A549 (cell line): Measurements from ENCODE around the gene TMEM35B. TPM values are rescaled to one million over a fixed set of nuclear protein-coding genes. Genes with fewer than 3 reads are reported as not detected.

Source experiments
- ATAC-seq, 2 experiments: fragments of 200-7000 bp in 1 of 2; fragments of >200 bp in 1 of 2; cut with Nextera tagmentation in 1 of 2; cut with Tn5 transposase in 1 of 2; 3 replicates each; pipeline versions ENCODE4 v1.8.0 to v1.9.1; 2018 to 2020; ENCODE audit warnings: mild to moderate bottlenecking in 1 of 2, moderate library complexity in 1 of 2
- CTCF ChIA-PET: fragments of 300-600 bp; sonication (Branson Sonifier 250); formaldehyde crosslinking; extraction: SDS; loops from one replicate; lab custom pipeline; 2021; ENCODE audit warnings: antibody characterized with exemption, inconsistent platforms; lab: Yijun Ruan, JAX
- POLR2A ChIA-PET: fragments of 350-600 bp; formaldehyde crosslinking; extraction: SDS; loops from one replicate; lab custom pipeline; 2021; ENCODE audit warnings: antibody characterized with exemption, inconsistent platforms; lab: Yijun Ruan, JAX
- DNase-seq, 2 experiments: peaks; one replicate each; pipeline versions ENCODE4 v3.0.0 to v3.0.0-alpha.2; 2011 to 2016; ENCODE audit warnings: low read depth in 1 of 2, low spot score in 1 of 2
- FAIRE-seq: peaks from 2 replicates; lab custom pipeline; 2011; peaks lifted over from hg19 to GRCh38; lab: Jason Lieb, UNC
- H3K27ac ChIP-seq, 2 experiments: fragments of >200 bp; sonication (Bioruptor Twin); formaldehyde crosslinking; 3 replicates each; pipeline ENCODE4 v1.5.1; 2016 to 2017
- H3K4me1 ChIP-seq: fragments of >200 bp; sonication (Bioruptor Twin); formaldehyde crosslinking; 3 replicates; pipeline ENCODE4 v1.6.1; 2016
- H3K4me2 ChIP-seq: fragments of >200 bp; sonication (Bioruptor Twin); formaldehyde crosslinking; 3 replicates; pipeline ENCODE4 v1.6.1; 2016
- H3K4me3 ChIP-seq: fragments of >200 bp; sonication (Bioruptor Twin); formaldehyde crosslinking; 3 replicates; pipeline ENCODE4 v1.5.1; 2016
- H3K9me3 ChIP-seq: fragments of >200 bp; sonication (Bioruptor Twin); formaldehyde crosslinking; 3 replicates; pipeline ENCODE4 v1.6.1; 2016
- BHLHE40 ChIP-seq: IDR thresholded peaks from 2 replicates; pipeline ENCODE4 v1.6.1; 2012; ENCODE audit warnings: low read depth, low read length, inconsistent platforms
- CBX2 ChIP-seq: fragments of 200-600 bp; sonication (generic); IDR thresholded peaks from 2 replicates; pipeline ENCODE4 v1.6.1; 2016; ENCODE audit warnings: low read depth, mild to moderate bottlenecking, borderline replicate concordance
- CBX8 ChIP-seq: fragments of 200-600 bp; sonication (generic); IDR thresholded peaks from 2 replicates; pipeline ENCODE4 v1.6.1; 2016
- CEBPB ChIP-seq, 2 experiments: fragments of >200 bp in 1 of 2; sonication (Bioruptor Twin) in 1 of 2; formaldehyde crosslinking in 1 of 2; IDR thresholded peaks; 2 replicates each; pipeline ENCODE4 v1.6.1; 2012 to 2016
- CHD4 ChIP-seq: fragments of 200-600 bp; sonication (generic); IDR thresholded peaks from 2 replicates; pipeline ENCODE4 v1.6.1; 2016; ENCODE audit warnings: antibody characterized with exemption, mild to moderate bottlenecking, borderline replicate concordance
- EHMT2 ChIP-seq: fragments of 200-600 bp; sonication (generic); IDR thresholded peaks from 2 replicates; pipeline ENCODE4 v1.6.1; 2016; ENCODE audit warnings: antibody characterized with exemption, low read depth, mild to moderate bottlenecking, moderate library complexity
- FOSB ChIP-seq: fragments of 250-450 bp; sonication (Bioruptor Pico); IDR thresholded peaks from 2 replicates; pipeline ENCODE4 v1.5.0; 2020; ENCODE audit warnings: mild to moderate bottlenecking, moderate library complexity
- FOSL2 ChIP-seq, 2 experiments: fragments of 450-650 bp in 1 of 2; fragments of >200 bp in 1 of 2; sonication (Bioruptor Twin) in 1 of 2; formaldehyde crosslinking; IDR thresholded peaks; 2 replicates each; pipeline versions ENCODE4 v1.5.0 to v1.6.1; 2016 to 2020; ENCODE audit warnings: mild to moderate bottlenecking in 1 of 2, moderate library complexity in 1 of 2
- FOXS1 ChIP-seq: fragments of 250-450 bp; sonication (Bioruptor Pico); IDR thresholded peaks from 2 replicates; pipeline ENCODE4 v1.5.0; 2020; ENCODE audit warnings: mild to moderate bottlenecking, moderate library complexity
- GATA3 ChIP-seq: IDR thresholded peaks from 2 replicates; pipeline ENCODE4 v1.6.1; 2012; ENCODE audit warnings: borderline replicate concordance
- HDAC2 ChIP-seq: fragments of 200-600 bp; sonication (generic); IDR thresholded peaks from 2 replicates; pipeline ENCODE4 v1.6.1; 2016
- JUN ChIP-seq, 2 experiments: fragments of >200 bp; sonication (Bioruptor Twin); formaldehyde crosslinking; IDR thresholded peaks; 2 replicates in 1 of 2; 3 replicates in 1 of 2; pipeline ENCODE4 v1.6.1; 2016 to 2017
- JUNB ChIP-seq: fragments of >200 bp; sonication (Bioruptor Twin); formaldehyde crosslinking; IDR thresholded peaks from 2 replicates; pipeline ENCODE4 v1.6.1; 2016
- MAFK ChIP-seq: fragments of 450-650 bp; IDR thresholded peaks from 2 replicates; pipeline ENCODE4 v1.6.1; 2014; ENCODE audit not compliant: partially characterized antibody
- NR3C1 ChIP-seq: fragments of >200 bp; sonication (Bioruptor Twin); formaldehyde crosslinking; IDR thresholded peaks from 3 replicates; pipeline ENCODE4 v1.6.1; 2017
- PHF8 ChIP-seq: fragments of 200-600 bp; sonication (generic); IDR thresholded peaks from 2 replicates; pipeline ENCODE4 v1.6.1; 2016; ENCODE audit warnings: low read depth, mild to moderate bottlenecking, antibody characterized with exemption, moderate library complexity, borderline replicate concordance
- POLR2A ChIP-seq: IDR thresholded peaks from 2 replicates; pipeline ENCODE4 v1.6.1; 2012; ENCODE audit warnings: mild to moderate bottlenecking, low read length
- POLR2AphosphoS2 ChIP-seq: conservative IDR thresholded peaks from 2 replicates; pipeline ENCODE4 v1.6.1; 2012; ENCODE audit warnings: low read length, improper control_type of control experiment, inconsistent platforms
- RARB ChIP-seq: fragments of 250-450 bp; sonication (Bioruptor Pico); IDR thresholded peaks from 2 replicates; pipeline ENCODE4 v1.8.0; 2021; ENCODE audit warnings: mild to moderate bottlenecking, moderate library complexity
- SREBF2 ChIP-seq: fragments of 450-650 bp; IDR thresholded peaks from 2 replicates; pipeline ENCODE4 v1.6.1; 2014; ENCODE audit warnings: mild to moderate bottlenecking, moderate library complexity
- TP53 ChIP-seq: fragments of 250-450 bp; sonication (Bioruptor Pico); IDR thresholded peaks from 2 replicates; pipeline ENCODE4 v1.5.0; 2021; ENCODE audit warnings: mild to moderate bottlenecking, moderate library complexity
- ZC3H11A ChIP-seq: fragments of 450-650 bp; IDR thresholded peaks from 2 replicates; pipeline ENCODE4 v1.6.1; 2014; ENCODE audit warnings: antibody characterized with exemption, mild to moderate bottlenecking
- ZFP36 ChIP-seq: fragments of 450-650 bp; IDR thresholded peaks from 2 replicates; pipeline ENCODE4 v1.6.1; 2014; ENCODE audit warnings: borderline replicate concordance; ENCODE audit not compliant: partially characterized antibody
- WGBS: methylation state at CpG from one replicate; pipeline ENCODE4 v1.1.6; 2017; ENCODE audit errors: missing lambda C conversion rate; 5-methylcytosine and 5-hydroxymethylcytosine counted together
- polyA plus RNA-seq, 4 experiments: library from polyadenylated mRNA; depleted of rRNA in 3 of 4; stranded (reverse); fragments of >200 nt; fragmentation: RNase III in 1 of 4; extraction: RNeasy Plus Mini Kit Qiagen cat#74134 plus additional on column Dnase treatment in 1 of 4; gene quantifications; 2 replicates in 3 of 4; 3 replicates in 1 of 4; pipeline ENCODE4 v1.2.3, GENCODE V29; 2011 to 2017
- TF ChIP-seq, protein P1 (sequence below): fragments of 250-450 bp; sonication (Bioruptor Pico); IDR thresholded peaks from 2 replicates; pipeline ENCODE4 v1.5.0; 2021; ENCODE audit warnings: mild to moderate bottlenecking, moderate library complexity, borderline replicate concordance
- TF ChIP-seq, protein P2 (sequence below): fragments of >200 bp; sonication (Bioruptor Twin); formaldehyde crosslinking; IDR thresholded peaks from 2 replicates; pipeline ENCODE4 v1.6.1; 2016
- TF ChIP-seq, protein P3 (sequence below): IDR thresholded peaks from 2 replicates; pipeline ENCODE4 v1.6.1; 2012
- TF ChIP-seq, protein P4 (sequence below): IDR thresholded peaks from 2 replicates; pipeline ENCODE4 v1.6.1; 2012

Gene TMEM35B
- polyA plus RNA-seq, 2 of the 4 experiments (the other 2 are of a cell fraction), result 13.3 to 27.2 TPM

DNA sequence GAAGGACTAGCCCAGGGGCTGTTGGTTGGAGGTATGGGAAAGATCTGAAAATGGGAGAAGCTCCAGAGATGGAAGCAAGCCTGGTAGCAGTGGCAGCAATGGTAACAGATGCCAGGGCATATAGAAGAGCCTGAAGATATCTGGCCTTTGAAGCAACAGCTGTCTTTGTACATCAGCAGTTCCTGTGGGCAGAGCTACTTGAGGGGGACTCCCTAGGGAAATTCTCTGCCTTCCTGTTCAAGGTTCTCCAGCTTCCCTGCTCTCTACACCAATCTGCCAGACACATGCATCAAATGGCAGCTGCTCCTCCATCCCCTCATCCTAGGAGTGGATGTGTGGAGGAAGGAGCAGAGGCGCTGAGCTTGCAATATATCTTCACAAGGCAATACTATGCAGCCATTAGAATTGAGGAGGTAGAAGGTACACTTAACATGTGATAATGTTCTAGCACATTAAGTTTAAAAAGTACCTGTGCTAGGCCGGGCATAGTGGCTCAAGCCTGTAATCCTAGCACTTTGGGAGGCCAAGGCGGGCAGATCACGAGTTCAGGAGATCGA lies 2.2 kb downstream of the TMEM35B start:
- H3K27ac ChIP-seq, result no peak overlapping the region
- no peak overlapping the region for H3K4me2 ChIP-seq
- TF ChIP-seq, protein P1, sequence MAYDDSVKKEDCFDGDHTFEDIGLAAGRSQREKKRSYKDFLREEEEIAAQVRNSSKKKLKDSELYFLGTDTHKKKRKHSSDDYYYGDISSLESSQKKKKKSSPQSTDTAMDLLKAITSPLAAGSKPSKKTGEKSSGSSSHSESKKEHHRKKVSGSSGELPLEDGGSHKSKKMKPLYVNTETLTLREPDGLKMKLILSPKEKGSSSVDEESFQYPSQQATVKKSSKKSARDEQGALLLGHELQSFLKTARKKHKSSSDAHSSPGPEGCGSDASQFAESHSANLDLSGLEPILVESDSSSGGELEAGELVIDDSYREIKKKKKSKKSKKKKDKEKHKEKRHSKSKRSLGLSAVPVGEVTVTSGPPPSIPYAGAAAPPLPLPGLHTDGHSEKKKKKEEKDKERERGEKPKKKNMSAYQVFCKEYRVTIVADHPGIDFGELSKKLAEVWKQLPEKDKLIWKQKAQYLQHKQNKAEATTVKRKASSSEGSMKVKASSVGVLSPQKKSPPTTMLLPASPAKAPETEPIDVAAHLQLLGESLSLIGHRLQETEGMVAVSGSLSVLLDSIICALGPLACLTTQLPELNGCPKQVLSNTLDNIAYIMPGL (CRISPR knock-in tag), result no peak
- TF ChIP-seq, protein P2, sequence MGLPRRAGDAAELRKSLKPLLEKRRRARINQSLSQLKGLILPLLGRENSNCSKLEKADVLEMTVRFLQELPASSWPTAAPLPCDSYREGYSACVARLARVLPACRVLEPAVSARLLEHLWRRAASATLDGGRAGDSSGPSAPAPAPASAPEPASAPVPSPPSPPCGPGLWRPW, result no peak
- TF ChIP-seq CEBPB (IDR thresholded peaks at IDR 0.05) (no peak), EHMT2 (no peak), MAFK (peak; percentile 43), POLR2A (no peak)
- no peak overlapping the region for H3K4me3 ChIP-seq
- DNase-seq (no peak), FAIRE-seq (no peak), ATAC-seq (no peak)
- H3K9me3 ChIP-seq, result no peaks in the 10 kb centered on the region
- CTCF ChIA-PET, result interaction anchor here (0.6 to 2.2 kb wide), 4 partner anchors 7 to 391 kb away, joined by 3 to 6 read pairs (median 3); partner anchors contain the start of gene SMIM12
- 98% methylated on average over 5 of the region's 5 CpGs for WGBS
- POLR2A ChIA-PET, result no interaction called here
- H3K4me1 ChIP-seq, result peaks cover 8% of the 10 kb centered on the region; the same call in 1 of the 3 replicates

DNA sequence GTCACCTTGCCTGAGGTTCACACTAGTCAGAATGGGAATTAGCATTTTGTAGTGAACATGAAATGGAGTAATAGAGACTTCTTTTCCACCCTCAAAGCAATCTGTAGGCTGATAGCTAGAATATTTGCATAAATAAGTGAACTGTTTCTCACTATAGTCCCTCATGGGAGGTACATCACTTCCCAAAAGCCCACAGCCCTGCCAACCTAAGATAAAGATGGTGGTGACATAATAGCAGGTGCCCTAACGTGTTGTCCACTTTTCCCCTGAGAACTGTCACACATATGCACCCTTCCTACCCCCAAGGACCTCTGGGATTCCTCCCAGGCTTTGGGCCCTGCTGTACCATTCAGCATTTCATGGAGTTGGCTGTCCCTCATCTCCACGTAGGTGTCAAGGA lies 4.4 kb downstream of the TMEM35B start:
- ChIA-PET CTCF (interaction anchor here (1.2 kb wide), 1 partner anchor 11 kb away, joined by 3 read pairs; no protein-coding TSS in a partner anchor), POLR2A (no interaction called here)
- no peak for DNase-seq
- FAIRE-seq, result no peak
- Histone ChIP-seq H3K4me2 (no peak overlapping the region), H3K4me1 (peaks cover 8% of the 10 kb centered on the region; the same call in 1 of the 3 replicates), H3K4me3 (no peak overlapping the region), H3K27ac (no peak overlapping the region), H3K9me3 (no peaks in the 10 kb centered on the region)
- no peak for TF ChIP-seq JUNB
- no peak for TF ChIP-seq FOXS1 (CRISPR knock-in tag)
- TF ChIP-seq CHD4, result no peak
- TF ChIP-seq ZFP36, result no peak
- TF ChIP-seq RARB (CRISPR knock-in tag), result no peak
- TF ChIP-seq, protein P3, sequence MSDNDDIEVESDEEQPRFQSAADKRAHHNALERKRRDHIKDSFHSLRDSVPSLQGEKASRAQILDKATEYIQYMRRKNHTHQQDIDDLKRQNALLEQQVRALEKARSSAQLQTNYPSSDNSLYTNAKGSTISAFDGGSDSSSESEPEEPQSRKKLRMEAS, result no peak
- no peak for TF ChIP-seq JUN (IDR thresholded peaks at IDR 0.05)
- TF ChIP-seq HDAC2, result no peak
- no peak for TF ChIP-seq POLR2AphosphoS2
- TF ChIP-seq CBX8, result no peak
- no peak for TF ChIP-seq FOSB (CRISPR knock-in tag)
- TF ChIP-seq GATA3, result no peak
- no peak for ATAC-seq
- 87% methylated on average over 2 of the region's 2 CpGs for WGBS

DNA sequence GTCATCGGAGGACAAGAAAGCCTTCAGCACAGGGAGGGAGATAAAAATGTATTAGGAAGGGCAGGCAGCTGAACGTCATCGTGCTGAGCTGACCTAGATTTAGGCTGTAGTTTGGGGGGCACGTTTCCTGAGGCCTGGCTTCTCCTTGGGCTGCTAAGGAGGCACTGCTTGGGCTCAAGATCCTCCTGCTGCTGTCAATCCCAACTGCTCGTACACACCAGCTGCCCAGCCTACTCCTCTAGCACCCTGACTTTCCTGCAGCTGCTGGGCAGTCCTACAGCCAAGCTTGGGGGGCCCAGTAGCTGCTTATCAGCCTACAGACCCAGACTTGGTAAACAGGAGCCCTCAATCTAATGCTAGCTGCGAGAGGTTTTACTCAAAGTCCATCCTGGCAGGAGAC lies 6.2 kb downstream of the TMEM35B start:
- WGBS, result 73% methylated on average over 5 of the region's 6 CpGs

DNA sequence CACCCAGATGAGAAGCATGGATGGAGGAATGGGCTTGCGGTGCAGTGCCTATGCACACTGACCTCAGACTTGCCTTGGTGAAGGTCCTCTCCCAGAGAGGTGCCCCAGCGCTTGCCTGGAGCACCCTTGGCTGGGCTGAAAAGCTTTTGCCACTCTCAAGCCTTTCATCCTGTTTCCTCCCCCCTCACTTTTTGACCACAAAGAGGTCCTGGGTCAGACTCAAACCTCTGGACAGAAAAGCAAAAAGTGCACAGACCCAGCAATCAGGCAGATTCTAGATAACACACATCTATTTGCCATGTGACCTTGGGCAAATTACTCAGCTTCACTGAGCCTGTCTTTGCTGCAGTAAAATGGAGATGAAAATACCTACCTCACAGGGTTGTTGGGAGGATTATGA lies 7.3 kb downstream of the TMEM35B start:
- ATAC-seq (no peak), FAIRE-seq (no peak), DNase-seq (no peak)
- Histone ChIP-seq H3K4me3 (no peak overlapping the region), H3K27ac (no peak overlapping the region), H3K4me1 (no peaks in the 10 kb centered on the region), H3K9me3 (no peaks in the 10 kb centered on the region), H3K4me2 (no peak overlapping the region)
- POLR2A ChIA-PET, result interaction anchor here (0.6 kb wide), 1 partner anchor 43 kb away, joined by 3 read pairs; no protein-coding TSS in a partner anchor
- WGBS, result 80% methylated on average over 1 of the region's 2 CpGs
- CTCF ChIA-PET, result interaction anchor here (1.0 kb wide), 1 partner anchor 42 kb away, joined by 3 read pairs; no protein-coding TSS in a partner anchor
- TF ChIP-seq FOSL2 (IDR thresholded peaks at IDR 0.05) (no peak), FOSL2 (CRISPR knock-in tag; IDR thresholded peaks at IDR 0.05) (no peak), ZC3H11A (no peak), BHLHE40 (no peak), PHF8 (no peak), SREBF2 (no peak), NR3C1 (no peak), FOXS1 (CRISPR knock-in tag) (no peak), CBX2 (no peak), TP53 (CRISPR knock-in tag) (no peak)
- TF ChIP-seq, protein P1 (CRISPR knock-in tag), result no peak
- TF ChIP-seq, protein P4, sequence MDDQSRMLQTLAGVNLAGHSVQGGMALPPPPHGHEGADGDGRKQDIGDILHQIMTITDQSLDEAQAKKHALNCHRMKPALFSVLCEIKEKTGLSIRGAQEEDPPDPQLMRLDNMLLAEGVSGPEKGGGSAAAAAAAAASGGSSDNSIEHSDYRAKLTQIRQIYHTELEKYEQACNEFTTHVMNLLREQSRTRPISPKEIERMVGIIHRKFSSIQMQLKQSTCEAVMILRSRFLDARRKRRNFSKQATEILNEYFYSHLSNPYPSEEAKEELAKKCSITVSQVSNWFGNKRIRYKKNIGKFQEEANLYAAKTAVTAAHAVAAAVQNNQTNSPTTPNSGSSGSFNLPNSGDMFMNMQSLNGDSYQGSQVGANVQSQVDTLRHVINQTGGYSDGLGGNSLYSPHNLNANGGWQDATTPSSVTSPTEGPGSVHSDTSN, result no peak

More for the DNA sequence above, 6.2 kb downstream of the TMEM35B start:
- TF ChIP-seq, protein P3, result no peak
- TF ChIP-seq, all 56 proteins: peak for 0
- ChIA-PET POLR2A (no interaction called here), CTCF (no interaction called here)
- Histone ChIP-seq H3K9me3 (no peaks in the 10 kb centered on the region), H3K4me3 (no peak overlapping the region), H3K4me2 (no peak overlapping the region), H3K27ac (no peak overlapping the region), H3K4me1 (peaks cover 4% of the 10 kb centered on the region; the same call in 1 of the 3 replicates)
- ATAC-seq (no peak), DNase-seq (no peak), FAIRE-seq (no peak)
